G401 (cell line): ENCODE measurements around the gene C1QTNF3. TPM values are rescaled to one million over a fixed set of nuclear protein-coding genes. Genes with fewer than 3 reads are reported as not detected.
"Not testable (repeated sequence)": the region's sequence is repeated elsewhere in the genome, so short reads cannot be mapped to it uniquely, and the experiment has no call there.

ENCODE experiments used
- DNase-seq: peaks from one replicate; pipeline ENCODE4 v3.0.0-alpha.2; 2015; ENCODE audit warnings: low spot score
- in situ Hi-C: cut with HindIII; loops from 2 replicates; pipeline ENCODE4 v1.10.0; 2016; ENCODE audit warnings: low sequenced_read_pairs, mixed read lengths
- total RNA-seq: library from RNA; depleted of rRNA; stranded (reverse); fragments of >200 nt; shearing (Covaris generic); gene quantifications from 2 replicates; pipeline ENCODE4 v1.2.3, GENCODE V29; 2014

C1QTNF3 gene
- total RNA-seq, 1 experiment from 2014 or later, result 0.07 TPM

DNA sequence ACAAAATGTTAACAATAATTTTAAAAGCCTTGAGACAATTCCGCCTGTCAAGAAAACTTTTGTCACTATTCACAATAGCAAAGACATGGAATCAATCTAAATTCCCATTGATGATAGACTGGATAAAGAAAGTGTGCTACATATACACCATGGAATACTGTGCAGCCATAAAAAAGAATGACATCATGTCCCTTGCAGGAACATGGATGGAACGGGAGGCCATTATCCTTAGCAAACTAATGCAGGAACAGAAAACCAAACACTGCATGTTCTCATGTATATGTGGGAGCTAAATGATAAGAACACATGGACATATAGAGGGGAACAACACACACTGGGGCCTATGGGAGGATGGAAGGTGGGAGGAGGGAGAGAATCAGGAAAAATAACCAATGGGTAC, 12.4 kb downstream of the C1QTNF3 start:
- DNase-seq, in situ Hi-C loops: not testable (repeated sequence)

DNA sequence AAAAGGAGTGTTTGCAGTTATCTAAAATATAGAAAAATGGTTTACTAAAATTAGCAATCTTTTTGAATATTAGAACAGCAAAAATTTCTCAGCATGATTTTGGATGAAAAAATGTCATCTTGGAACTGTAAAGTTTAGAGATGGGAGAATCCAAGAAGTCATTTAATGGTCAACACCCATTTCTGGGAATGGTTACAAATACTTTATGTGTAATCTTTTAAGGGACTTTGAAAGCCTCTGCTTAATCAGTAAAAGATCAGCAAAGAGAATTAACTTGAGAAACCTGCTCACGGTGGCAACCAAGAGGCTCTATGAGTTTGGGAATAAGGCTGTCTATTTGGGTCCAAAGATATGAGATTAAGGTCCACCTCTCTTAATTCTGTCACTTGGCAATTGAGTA, 13.0 kb downstream of the C1QTNF3 start:
- in situ Hi-C loops, result no loop called here

DNA sequence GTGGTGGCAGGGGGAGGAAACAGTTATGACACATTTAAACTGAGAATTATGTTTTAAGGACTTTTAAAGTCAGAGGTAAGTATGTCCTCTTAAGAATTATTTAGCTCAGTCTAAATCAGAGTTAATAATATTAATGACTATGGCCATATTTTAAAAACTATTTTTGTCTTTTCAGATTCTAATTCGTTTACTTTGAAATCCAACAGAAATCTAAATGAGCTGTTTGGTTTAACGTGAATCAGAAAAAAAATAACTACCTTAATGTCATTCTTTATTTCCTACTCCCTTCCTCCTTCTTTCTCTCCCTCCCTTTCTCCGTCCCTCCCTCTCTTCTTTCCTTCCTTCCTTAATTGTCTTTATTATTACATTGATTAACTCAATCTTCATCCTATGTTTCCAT, 14.7 kb downstream of the C1QTNF3 start:
- in situ Hi-C loops, result no loop called here
- no peak for DNase-seq

More for the DNA sequence above, 13.0 kb downstream of the C1QTNF3 start:
- DNase-seq, result no peak

DNA sequence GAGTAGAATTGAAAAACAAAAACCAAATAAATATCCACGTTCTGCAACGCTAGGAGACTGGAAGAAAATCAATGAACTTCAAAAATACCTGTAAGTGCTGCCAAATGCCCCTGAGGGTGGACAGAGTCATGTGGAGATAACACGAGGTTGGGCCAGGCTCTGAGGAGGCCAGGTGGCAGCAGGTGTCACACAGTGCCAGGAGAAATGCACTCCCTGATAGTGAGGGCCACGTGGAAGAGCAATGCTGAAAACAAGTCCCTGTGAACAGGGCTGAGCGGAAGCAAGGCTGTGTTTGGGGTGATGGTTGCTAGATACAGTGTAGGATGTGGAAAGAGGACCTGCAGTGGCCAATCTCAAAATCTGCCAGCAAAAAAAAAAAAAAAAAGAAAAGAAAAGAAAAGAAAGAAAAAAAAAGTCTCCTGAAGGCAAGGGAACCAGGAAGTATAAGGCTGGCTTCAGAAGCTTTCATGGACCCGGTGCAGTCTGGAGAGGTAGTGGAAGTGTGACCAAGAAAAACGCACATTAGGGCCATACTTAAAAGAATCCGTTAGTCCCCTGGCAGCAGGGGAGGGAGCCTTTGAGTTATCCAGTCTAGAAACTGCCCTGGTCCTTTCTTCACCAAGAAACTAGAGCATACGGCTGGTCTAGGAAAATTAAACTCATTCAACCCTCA, 16.8 kb downstream of the C1QTNF3 start:
- DNase-seq, result peak; percentile 88
- in situ Hi-C loops, result no loop called here

DNA sequence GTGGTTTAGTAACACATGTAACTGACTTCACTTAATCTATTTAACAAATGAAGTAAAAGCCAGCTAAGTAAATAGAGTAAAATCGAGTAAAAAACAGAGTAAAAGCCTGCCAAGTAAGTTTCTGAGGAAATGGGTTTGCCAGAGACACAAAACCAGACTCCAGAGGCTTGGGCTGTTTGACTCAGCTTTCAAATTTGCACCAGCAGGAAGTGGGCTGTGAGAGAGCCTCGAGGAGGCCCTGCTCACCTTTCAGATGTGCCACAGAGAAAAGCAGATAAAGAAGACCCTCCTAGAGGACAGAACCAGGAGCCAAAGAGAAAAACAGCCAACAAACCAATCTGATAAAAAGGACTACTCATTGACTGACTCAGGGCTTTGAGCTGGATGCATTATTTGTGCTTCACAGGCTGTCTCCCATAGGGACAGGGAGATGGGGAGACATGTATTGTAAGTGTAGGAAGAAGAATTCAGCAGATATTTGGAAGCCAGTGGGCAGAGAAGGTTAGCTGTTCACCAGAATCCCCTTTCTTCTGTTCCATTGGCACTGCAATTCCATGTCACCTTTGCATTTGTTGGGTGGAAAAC, 20.8 kb downstream of the C1QTNF3 start:
- DNase-seq, result no peak
- in situ Hi-C loops, result no loop called here

DNA sequence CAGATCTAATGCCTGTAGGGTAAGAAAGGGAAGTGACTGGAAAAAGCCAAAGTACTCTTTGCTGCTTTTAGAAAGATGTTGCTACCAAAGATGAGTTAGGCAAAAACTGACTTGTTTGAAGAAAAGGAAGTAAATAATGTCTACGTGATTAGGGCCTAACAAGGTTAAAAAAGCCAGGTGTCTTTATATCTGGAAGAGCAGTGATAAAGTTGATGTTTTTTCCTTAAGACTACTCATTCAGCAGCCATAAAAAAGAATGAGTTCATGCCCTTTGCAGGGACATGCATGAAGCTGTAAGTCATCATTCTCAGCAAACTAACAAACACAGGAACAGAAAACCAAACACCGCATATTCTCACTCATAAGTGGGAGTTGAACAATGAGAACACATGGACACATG, 21.7 kb downstream of the C1QTNF3 start:
- no peak for DNase-seq
- in situ Hi-C loops, result no loop called here

DNA sequence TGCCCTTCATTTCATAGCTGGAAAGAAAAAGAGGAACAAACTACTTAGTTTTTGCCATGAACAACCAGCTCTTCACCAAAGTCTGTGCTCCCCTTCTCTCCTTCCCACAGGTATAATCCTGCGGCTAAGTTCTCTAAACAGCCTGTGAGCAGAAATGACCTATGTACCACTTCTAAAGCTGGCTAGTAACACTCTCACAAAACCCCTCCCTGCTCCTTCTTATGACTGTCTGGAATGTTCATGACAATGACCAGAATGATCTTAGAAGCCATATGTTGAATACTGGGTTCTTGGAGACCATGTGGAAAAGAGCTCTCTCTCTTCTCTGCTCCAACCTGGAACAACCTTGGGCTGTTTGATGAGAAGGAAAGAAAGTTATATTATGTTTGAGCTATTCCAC, 22.3 kb downstream of the C1QTNF3 start:
- DNase-seq, result no peak
- in situ Hi-C loops, result no loop called here

DNA sequence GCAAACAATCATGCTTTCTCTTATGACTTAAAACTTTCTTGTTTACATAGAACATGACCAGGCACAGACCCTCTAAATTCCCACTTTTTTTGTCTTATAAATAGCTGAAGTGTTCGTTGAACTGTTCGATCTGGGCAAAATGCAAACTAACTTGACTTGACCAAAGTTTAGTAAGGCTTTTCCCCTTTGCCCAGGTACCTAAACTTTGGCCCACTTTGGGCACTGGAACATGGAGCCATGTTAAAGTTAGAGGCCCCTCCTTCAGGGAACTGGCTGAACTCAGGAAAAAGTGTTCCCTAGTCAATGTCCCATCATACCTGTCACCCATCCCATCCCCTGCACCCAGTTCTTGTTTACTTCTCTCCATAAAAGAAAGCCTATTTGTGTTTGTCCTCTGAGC, 25.8 kb downstream of the C1QTNF3 start:
- DNase-seq, result no peak
- in situ Hi-C loops, result no loop called here

DNA sequence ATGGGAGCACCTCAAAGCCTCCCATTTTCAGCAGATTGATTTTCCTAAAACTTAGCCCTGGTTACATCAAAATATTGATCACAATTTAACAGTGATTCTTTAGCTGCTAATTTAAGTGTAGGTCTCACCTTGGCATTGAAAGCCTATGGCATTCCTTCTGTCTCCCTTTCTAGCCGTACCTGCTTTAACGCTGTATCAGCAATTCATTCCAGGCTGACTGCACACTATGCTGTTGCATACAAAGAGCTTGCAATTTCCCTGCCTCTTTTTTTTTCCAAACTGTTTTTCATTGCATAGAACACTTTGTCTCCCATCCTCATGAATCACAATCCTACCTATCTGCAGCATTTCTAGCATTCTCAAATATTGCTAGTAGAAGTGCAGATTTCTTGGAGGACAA, 26.3 kb downstream of the C1QTNF3 start:
- no peak for DNase-seq
- in situ Hi-C loops, result no loop called here

DNA sequence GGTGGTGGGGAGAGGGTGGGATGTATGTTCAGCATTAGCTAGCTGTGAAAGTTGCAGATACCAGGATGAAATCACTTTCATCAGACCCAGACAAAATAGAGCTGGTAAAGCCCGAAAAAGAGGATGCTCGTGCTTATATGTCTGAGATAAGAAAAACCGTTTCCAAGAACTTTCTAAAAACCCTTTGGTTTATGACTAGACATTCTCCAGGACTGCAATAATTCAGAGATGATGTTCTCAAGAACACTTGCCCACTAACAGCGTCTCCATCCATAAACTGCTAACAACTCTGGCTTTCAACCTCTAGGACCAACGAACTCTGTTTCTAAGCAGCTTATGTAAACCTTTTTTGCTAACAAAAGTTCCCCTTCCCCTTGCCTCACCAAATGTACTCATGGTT, 26.8 kb downstream of the C1QTNF3 start:
- in situ Hi-C loops, result no loop called here

DNA sequence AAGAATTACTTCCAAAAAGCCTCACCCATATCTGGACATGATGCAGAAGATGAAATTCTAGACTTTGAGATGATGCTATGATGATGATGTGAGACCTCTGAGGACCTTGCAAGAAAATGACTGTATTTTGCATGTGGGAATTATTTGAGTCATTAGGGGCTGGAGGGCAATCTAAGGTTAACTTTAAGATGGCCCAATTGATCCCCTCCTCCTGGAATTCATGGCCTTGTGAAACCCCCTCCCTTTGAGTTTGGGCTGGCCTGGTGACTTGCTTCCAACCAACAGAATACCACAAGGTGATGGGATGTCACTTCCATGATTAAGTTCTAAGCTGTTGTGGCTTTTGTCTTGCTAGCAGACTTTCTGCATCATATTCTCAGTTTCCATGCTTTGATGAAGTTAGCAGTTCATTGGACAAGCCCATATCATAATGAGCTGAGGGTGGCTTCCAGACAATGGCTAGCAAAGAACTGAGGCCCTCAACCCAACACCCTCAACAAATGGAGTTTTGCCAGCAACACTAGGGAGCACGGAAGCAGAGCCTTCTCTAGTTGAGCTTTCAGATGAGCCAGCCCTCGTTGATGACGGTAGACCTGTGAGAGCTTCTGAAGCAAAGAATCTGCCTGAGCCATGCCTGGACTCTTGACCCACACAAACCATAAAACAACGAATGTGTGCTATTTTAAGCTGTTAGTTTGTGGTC, 27.7 kb downstream of the C1QTNF3 start:
- no peak for DNase-seq
- in situ Hi-C loops, result no loop called here

More for the DNA sequence above, 26.8 kb downstream of the C1QTNF3 start:
- DNase-seq, result no peak

DNA sequence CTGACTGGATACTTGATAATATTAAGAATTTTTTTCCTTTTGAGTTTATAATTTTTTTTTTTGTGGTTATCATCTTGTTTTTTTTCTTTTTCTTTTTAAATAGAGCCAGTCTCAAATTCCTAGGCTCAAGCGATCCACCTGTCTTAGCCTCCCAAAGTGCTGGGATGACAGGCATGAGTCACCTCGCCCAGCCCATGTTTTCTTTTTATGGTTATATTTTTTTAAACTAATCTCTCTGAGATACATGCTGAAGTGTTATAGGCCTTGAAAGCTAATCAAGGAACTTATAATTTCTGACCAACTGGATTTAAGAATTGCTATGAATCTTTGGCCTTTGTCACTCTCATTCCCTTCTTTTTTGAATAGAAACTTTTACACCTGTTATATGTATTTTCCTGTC, 28.4 kb downstream of the C1QTNF3 start:
- DNase-seq, result no peak
- in situ Hi-C loops, result no loop called here

DNA sequence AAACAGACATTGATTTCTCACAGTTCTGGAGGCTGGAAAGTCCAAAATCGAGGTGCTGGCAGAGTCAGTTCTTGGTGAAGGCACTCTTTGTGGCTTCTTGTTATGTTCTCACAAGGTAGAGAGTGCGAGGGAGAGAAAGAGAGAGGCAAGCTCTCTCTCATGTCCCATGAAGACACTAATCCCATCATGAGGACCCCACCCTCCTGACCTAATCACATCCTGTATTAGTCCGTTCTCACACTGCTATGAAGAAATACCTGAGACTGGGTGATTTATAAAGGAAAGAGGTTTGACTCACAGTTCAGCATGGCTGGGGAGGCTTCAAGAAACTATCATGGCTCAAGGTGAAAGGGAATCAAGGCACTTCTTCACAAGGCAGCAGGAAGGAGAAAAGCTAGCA, 29.5 kb downstream of the C1QTNF3 start:
- in situ Hi-C loops, result no loop called here

DNA sequence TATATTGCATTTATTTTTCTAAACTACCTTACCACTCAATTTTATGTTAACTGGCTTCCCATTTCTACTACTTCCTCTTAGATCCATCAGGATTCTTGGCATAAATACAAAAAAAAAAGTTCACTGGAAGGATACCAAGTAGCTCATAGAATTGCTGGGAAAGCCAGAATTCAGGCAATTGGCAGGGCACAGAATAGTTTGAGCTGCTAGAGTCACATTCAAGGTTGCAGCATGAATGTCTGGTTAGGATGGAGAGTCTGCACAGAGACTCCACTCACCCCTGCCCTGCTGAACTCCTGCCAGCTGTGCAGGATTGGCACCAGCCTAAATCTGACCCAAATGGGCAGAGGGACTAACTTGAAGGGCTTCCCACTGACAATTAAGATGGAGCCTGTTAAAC, 30.2 kb downstream of the C1QTNF3 start:
- in situ Hi-C loops, result no loop called here
- DNase-seq, result no peak

More for the DNA sequence above, 29.5 kb downstream of the C1QTNF3 start:
- no peak for DNase-seq

DNA sequence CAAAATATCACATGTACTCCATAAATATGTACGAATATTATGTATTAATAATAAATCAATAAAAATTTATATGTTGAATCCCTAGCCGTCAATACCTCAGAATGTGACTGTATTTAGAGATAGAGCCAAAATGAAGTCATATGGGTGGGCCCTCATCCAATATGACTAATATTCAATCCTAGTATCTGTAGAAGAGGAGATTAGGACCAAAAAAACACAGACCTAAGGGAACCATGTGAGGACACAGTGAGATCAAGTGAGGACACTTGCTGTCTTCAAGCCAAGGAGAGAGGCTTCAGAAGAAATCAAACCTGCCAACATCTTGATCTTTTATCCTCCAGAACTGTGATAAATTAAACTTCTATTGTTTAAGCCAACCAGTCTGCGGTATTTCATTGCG, 31.5 kb downstream of the C1QTNF3 start:
- in situ Hi-C loops, result no loop called here
- no peak for DNase-seq

DNA sequence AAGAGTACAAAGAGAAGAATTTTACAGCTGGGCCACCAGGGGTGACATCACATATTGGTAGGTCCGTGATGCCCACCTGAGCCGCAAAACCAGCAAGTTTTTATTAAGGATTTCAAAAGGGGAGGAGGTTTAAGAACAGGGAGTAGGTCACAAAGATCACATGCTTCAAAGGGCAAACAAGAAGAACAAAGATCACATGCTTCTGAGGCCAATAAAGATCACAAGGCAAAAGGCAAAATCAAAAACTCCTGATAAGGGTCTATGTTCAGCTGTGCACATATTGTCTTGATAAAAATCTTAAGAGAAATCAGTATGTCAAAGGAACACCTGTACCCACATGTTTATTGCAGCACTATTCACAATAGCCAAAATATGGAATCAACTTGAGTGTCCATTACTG, 32.9 kb downstream of the C1QTNF3 start:
- in situ Hi-C loops, result not testable (repeated sequence)

DNA sequence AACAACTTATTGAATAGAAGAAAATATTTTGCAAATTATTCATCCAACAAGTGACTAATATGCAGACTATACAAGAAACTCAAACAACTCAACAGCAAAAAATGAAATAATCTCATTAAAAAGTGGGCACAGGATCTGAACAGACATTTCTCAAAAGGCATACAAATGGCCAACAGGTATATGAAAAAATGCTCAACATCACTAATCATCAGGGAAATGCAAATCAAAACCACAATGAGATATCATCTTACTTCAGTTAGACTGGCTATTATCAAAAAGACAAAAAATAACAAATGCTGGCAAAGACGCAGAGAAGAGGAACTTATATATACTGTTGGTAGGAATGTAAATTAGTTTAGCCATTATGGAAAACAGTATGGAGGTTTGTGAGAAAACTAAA, 33.4 kb downstream of the C1QTNF3 start:
- no peak for DNase-seq
- in situ Hi-C loops, result no loop called here

More for the DNA sequence above, 32.9 kb downstream of the C1QTNF3 start:
- DNase-seq, result not testable (repeated sequence)

DNA sequence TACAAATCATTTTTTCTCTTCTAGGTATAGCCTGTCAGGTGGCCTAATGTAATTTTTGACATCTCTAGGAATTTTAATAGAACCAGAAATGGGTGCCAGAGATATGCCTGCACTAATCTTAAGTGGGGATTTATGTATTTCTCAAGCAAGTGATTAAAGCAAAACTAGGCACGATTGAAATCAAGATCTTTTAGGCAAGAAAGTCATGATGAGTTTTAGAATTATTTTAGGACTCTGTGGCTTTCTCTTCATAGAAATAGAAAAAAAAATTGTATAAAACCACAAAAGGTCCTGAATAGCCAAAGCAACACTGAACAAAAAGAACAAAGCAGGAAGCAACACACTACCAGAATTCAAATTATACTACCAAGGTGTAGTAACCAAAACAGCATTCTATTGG, 34.2 kb downstream of the C1QTNF3 start:
- in situ Hi-C loops, result no loop called here

DNA sequence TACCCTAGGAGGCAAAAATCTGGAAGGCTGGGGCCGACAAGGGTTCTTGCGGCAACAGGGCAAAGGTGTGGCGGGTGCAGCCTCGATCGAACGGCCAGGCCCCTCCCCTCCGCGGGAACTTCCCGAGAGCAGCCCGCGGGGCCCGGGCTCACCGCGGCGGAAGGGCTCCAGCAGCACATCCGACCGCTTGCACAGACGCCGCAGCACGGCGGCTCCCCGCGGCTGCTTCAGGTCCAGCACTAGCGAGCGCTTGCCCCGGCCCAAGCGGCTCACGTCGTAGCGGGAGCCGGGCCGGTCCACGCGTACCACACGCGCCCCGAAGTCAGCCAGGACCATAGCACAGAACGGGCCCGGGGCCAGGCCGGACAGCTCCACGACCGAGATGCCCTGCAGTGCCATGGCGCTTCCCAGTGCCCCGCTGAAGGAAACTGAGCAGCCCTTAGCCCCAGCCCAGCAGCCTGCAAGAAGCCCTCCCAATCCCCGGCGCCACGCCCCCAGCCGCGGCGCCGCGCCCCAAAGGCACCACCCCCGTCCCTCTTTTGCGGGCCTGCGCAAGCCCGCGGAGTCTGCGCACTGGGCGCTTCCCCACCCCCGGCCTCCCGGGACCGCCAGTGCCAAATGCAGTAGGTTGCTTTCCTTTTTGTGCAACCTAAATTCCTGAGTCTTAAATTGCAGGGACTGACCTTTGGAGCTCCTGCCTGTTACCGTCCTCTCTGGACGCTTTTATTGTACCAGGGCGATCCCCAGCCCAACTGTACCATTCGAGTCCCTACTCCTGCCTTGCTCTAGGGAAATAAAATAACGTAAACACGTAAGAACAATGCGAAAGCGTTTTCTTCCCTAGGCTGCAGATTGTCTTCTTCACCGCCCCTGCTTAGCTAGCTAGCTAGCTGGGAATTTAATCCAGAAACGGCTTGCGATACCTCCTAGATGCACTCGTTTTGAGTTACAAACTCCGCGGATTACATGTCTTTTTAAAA, 35.1 kb downstream of the C1QTNF3 start, which contains the start of gene AMACR:
Gene AMACR (minus strand): TSS at position 430 of the 980 bp plus-strand sequence. CDS start 31 bp downstream, at position 399.
- peak; percentile 95 for DNase-seq
- in situ Hi-C loops, result no loop called here

More for the DNA sequence above, 34.2 kb downstream of the C1QTNF3 start:
- DNase-seq, result no peak
